Stimulated activated CD4-positive, alpha-beta T cell treated with anti-CD3 and anti-CD28 coated beads, Interleukin-1b, Interleukin-23, amount 100 ng/mL, for 1 hour (primary cell): Measurements from ENCODE around the gene ERO1B.
A peak's percentile ranks its signal among the peaks of the same experiment; 100 is the strongest.
"Not testable (repeated sequence)": the region's sequence is repeated elsewhere in the genome, so short reads cannot be mapped to it uniquely, and the experiment has no call there.

Experiments
- DNase-seq, 2 donors: peaks; one replicate each; pipeline ENCODE4 v3.0.0-alpha.2; 2020; ENCODE audit warnings: low read depth in 2 of 2

The ERO1B gene

GRCh38 chr1:236281654-236282424, at the start of gene ERO1B:
Gene ERO1B, minus strand, starts transcription at chr1:236281958. Its CDS starts 175 bp downstream, at chr1:236281783.
- DNase-seq = peak; percentile 92 to 94

- not testable (repeated sequence) for DNase-seq
Observed at GRCh38 chr1:236331412-236331811, 49.7 kb upstream of the ERO1B start.

GRCh38 chr1:236326432-236326831, 44.7 kb upstream of the ERO1B start:
- no peak for DNase-seq

GRCh38 chr1:236325567-236325966, 43.8 kb upstream of the ERO1B start:
- no peak for DNase-seq

- no peak for DNase-seq
Observed at GRCh38 chr1:236323819-236324411, 42.2 kb upstream of the ERO1B start.

GRCh38 chr1:236322566-236323409, 41.0 kb upstream of the ERO1B start:
- no peak for DNase-seq

GRCh38 chr1:236321101-236321500, 39.3 kb upstream of the ERO1B start:
- no peak for DNase-seq

- no peak for DNase-seq
Observed at GRCh38 chr1:236320671-236321070, 38.9 kb upstream of the ERO1B start.

GRCh38 chr1:236320214-236320613, 38.5 kb upstream of the ERO1B start:
- DNase-seq = no peak

GRCh38 chr1:236316437-236316836, 34.7 kb upstream of the ERO1B start:
- DNase-seq = no peak

GRCh38 chr1:236315518-236315917, 33.8 kb upstream of the ERO1B start:
- no peak for DNase-seq

- DNase-seq = no peak
Observed at GRCh38 chr1:236315092-236315491, 33.3 kb upstream of the ERO1B start.

- not testable (repeated sequence) for DNase-seq
Observed at GRCh38 chr1:236314050-236314449, 32.3 kb upstream of the ERO1B start.

- no peak for DNase-seq
Observed at GRCh38 chr1:236313427-236313826, 31.7 kb upstream of the ERO1B start.

- no peak for DNase-seq
Observed at GRCh38 chr1:236311040-236311439, 29.3 kb upstream of the ERO1B start.

GRCh38 chr1:236308827-236309226, 27.1 kb upstream of the ERO1B start:
- DNase-seq = no peak

GRCh38 chr1:236307435-236307834, 25.7 kb upstream of the ERO1B start:
- no peak for DNase-seq

GRCh38 chr1:236304682-236305081, 22.9 kb upstream of the ERO1B start:
- DNase-seq = no peak

- DNase-seq = no peak
Observed at GRCh38 chr1:236303675-236304074, 21.9 kb upstream of the ERO1B start.

- no peak for DNase-seq
Observed at GRCh38 chr1:236302941-236303340, 21.2 kb upstream of the ERO1B start.

GRCh38 chr1:236301958-236302335, 20.2 kb upstream of the ERO1B start:
- no peak for DNase-seq
